A549 (cell line): ENCODE measurements around the gene SCN4B. TPM values are rescaled to one million over a fixed set of nuclear protein-coding genes. Genes with fewer than 3 reads are reported as not detected.

Experiments used
- ATAC-seq, 2 experiments: fragments of 200-7000 bp in 1 of 2; fragments of >200 bp in 1 of 2; cut with Nextera tagmentation in 1 of 2; cut with Tn5 transposase in 1 of 2; 3 replicates each; pipeline versions ENCODE4 v1.8.0 to v1.9.1; 2018 to 2020; ENCODE audit warnings: mild to moderate bottlenecking in 1 of 2, moderate library complexity in 1 of 2
- CTCF ChIA-PET: fragments of 300-600 bp; sonication (Branson Sonifier 250); formaldehyde crosslinking; extraction: SDS; loops from one replicate; lab custom pipeline; 2021; ENCODE audit warnings: antibody characterized with exemption, inconsistent platforms; lab: Yijun Ruan, JAX
- POLR2A ChIA-PET: fragments of 350-600 bp; formaldehyde crosslinking; extraction: SDS; loops from one replicate; lab custom pipeline; 2021; ENCODE audit warnings: antibody characterized with exemption, inconsistent platforms; lab: Yijun Ruan, JAX
- DNase-seq, 2 experiments: peaks; one replicate each; pipeline versions ENCODE4 v3.0.0 to v3.0.0-alpha.2; 2011 to 2016; ENCODE audit warnings: low read depth in 1 of 2, low spot score in 1 of 2
- FAIRE-seq: peaks from 2 replicates; lab custom pipeline; 2011; peaks lifted over from hg19 to GRCh38; lab: Jason Lieb, UNC
- H3K27ac ChIP-seq, 2 experiments: fragments of >200 bp; sonication (Bioruptor Twin); formaldehyde crosslinking; 3 replicates each; pipeline ENCODE4 v1.5.1; 2016 to 2017
- H3K4me1 ChIP-seq: fragments of >200 bp; sonication (Bioruptor Twin); formaldehyde crosslinking; 3 replicates; pipeline ENCODE4 v1.6.1; 2016
- H3K4me2 ChIP-seq: fragments of >200 bp; sonication (Bioruptor Twin); formaldehyde crosslinking; 3 replicates; pipeline ENCODE4 v1.6.1; 2016
- H3K4me3 ChIP-seq: fragments of >200 bp; sonication (Bioruptor Twin); formaldehyde crosslinking; 3 replicates; pipeline ENCODE4 v1.5.1; 2016
- H3K9me3 ChIP-seq: fragments of >200 bp; sonication (Bioruptor Twin); formaldehyde crosslinking; 3 replicates; pipeline ENCODE4 v1.6.1; 2016
- ATOH8 ChIP-seq: fragments of 250-450 bp; sonication (Bioruptor Pico); IDR thresholded peaks from 2 replicates; pipeline ENCODE4 v1.5.0; 2020; ENCODE audit warnings: low read depth, mild to moderate bottlenecking, moderate library complexity
- CHD2 ChIP-seq: fragments of 150-350 bp; IDR thresholded peaks from 2 replicates; pipeline ENCODE4 v1.6.1; 2014; ENCODE audit warnings: low read length; ENCODE audit not compliant: partially characterized antibody
- EHF ChIP-seq: fragments of 250-450 bp; sonication (Bioruptor Pico); IDR thresholded peaks from 2 replicates; pipeline ENCODE4 v1.5.0; 2020; ENCODE audit warnings: mild to moderate bottlenecking
- HOXB5 ChIP-seq: fragments of 250-450 bp; sonication (Bioruptor Pico); IDR thresholded peaks from 2 replicates; pipeline ENCODE4 v1.5.0; 2020; ENCODE audit warnings: mild to moderate bottlenecking, moderate library complexity
- KDM1A ChIP-seq: fragments of 200-600 bp; sonication (generic); IDR thresholded peaks from 2 replicates; pipeline ENCODE4 v1.6.1; 2016; ENCODE audit warnings: low read depth, mild to moderate bottlenecking
- MAZ ChIP-seq: fragments of 150-350 bp; IDR thresholded peaks from 2 replicates; pipeline ENCODE4 v1.6.1; 2014; ENCODE audit warnings: antibody characterized with exemption, low read depth, low read length, borderline replicate concordance
- NPAS2 ChIP-seq: fragments of 250-450 bp; sonication (Bioruptor Pico); IDR thresholded peaks from 2 replicates; pipeline ENCODE4 v1.8.0; 2022; ENCODE audit warnings: mild to moderate bottlenecking, moderate library complexity, borderline replicate concordance
- RCOR1 ChIP-seq: fragments of 150-350 bp; IDR thresholded peaks from 2 replicates; pipeline ENCODE4 v1.6.1; 2014; ENCODE audit warnings: antibody characterized with exemption, low read length, low read depth
- WGBS: methylation state at CpG from one replicate; pipeline ENCODE4 v1.1.6; 2017; ENCODE audit errors: missing lambda C conversion rate; 5-methylcytosine and 5-hydroxymethylcytosine counted together
- polyA plus RNA-seq, 4 experiments: library from polyadenylated mRNA; depleted of rRNA in 3 of 4; stranded (reverse); fragments of >200 nt; fragmentation: RNase III in 1 of 4; extraction: RNeasy Plus Mini Kit Qiagen cat#74134 plus additional on column Dnase treatment in 1 of 4; gene quantifications; 2 replicates in 3 of 4; 3 replicates in 1 of 4; pipeline ENCODE4 v1.2.3, GENCODE V29; 2011 to 2017
- TF ChIP-seq, protein P1 (sequence below): fragments of 250-450 bp; sonication (Bioruptor Pico); IDR thresholded peaks from 2 replicates; pipeline ENCODE4 v1.5.0; 2021; ENCODE audit warnings: mild to moderate bottlenecking, moderate library complexity, borderline replicate concordance
- TF ChIP-seq, protein P2 (sequence below): fragments of >200 bp; sonication (Bioruptor Twin); formaldehyde crosslinking; IDR thresholded peaks from 3 replicates; pipeline ENCODE4 v1.6.1; 2016
- TF ChIP-seq, protein P3 (sequence below): fragments of >200 bp; sonication (Bioruptor Twin); formaldehyde crosslinking; IDR thresholded peaks from 3 replicates; pipeline ENCODE4 v1.5.1; 2016

SCN4B gene
- polyA plus RNA-seq, 2 of the 4 experiments (the other 2 are of a cell fraction) = 0.12 TPM; not detected in 1

GRCh38 chr11:118161786-118162185 lies 9.2 kb upstream of the SCN4B start:
- CTCF ChIA-PET = interaction anchor here (1.3 kb wide), 1 partner anchor 9 kb away, joined by 7 read pairs; no protein-coding TSS in a partner anchor
- POLR2A ChIA-PET = no interaction called here

GRCh38 chr11:118157186-118157895 lies 4.7 kb upstream of the SCN4B start:
- DNase-seq = no peak
- Histone ChIP-seq H3K4me2 (no peak overlapping the region), H3K4me3 (no peak overlapping the region), H3K9me3 (no peaks in the 10 kb centered on the region), H3K4me1 (no peaks in the 10 kb centered on the region; the same call in 2 of the 3 replicates), H3K27ac (no peak overlapping the region)
- WGBS = 23% methylated on average over 5 of the region's 10 CpGs
- ChIA-PET POLR2A (no interaction called here), CTCF (interaction anchor here (2.7 to 7.1 kb wide), 3 partner anchors 13 to 41 kb away, joined by 6 to 76 read pairs (median 14); no protein-coding TSS in a partner anchor)
- FAIRE-seq = no peak
- no peak for ATAC-seq
- no peak for TF ChIP-seq CHD2

More at GRCh38 chr11:118161786-118162185, 9.2 kb upstream of the SCN4B start:
- no peaks in the 10 kb centered on the region for H3K9me3 ChIP-seq
- TF ChIP-seq MAZ (no peak), EHF (CRISPR knock-in tag) (no peak), KDM1A (no peak)
- TF ChIP-seq, protein P1, sequence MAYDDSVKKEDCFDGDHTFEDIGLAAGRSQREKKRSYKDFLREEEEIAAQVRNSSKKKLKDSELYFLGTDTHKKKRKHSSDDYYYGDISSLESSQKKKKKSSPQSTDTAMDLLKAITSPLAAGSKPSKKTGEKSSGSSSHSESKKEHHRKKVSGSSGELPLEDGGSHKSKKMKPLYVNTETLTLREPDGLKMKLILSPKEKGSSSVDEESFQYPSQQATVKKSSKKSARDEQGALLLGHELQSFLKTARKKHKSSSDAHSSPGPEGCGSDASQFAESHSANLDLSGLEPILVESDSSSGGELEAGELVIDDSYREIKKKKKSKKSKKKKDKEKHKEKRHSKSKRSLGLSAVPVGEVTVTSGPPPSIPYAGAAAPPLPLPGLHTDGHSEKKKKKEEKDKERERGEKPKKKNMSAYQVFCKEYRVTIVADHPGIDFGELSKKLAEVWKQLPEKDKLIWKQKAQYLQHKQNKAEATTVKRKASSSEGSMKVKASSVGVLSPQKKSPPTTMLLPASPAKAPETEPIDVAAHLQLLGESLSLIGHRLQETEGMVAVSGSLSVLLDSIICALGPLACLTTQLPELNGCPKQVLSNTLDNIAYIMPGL (CRISPR knock-in tag) = no peak
- TF ChIP-seq, all 56 proteins: peak for 0
- H3K4me1 ChIP-seq = no peaks in the 10 kb centered on the region
- H3K4me2 ChIP-seq = no peak overlapping the region
- no peak for DNase-seq
- FAIRE-seq = no peak
- no peak for ATAC-seq
- 29% methylated on average over 6 of the region's 6 CpGs for WGBS
- no peak overlapping the region for H3K4me3 ChIP-seq
- no peak overlapping the region for H3K27ac ChIP-seq

- DNase-seq (peak in 1 of 2 experiments; percentile 26), FAIRE-seq (no peak), ATAC-seq (peak in 1 of 2 experiments; percentile 28; a peak in 3 of 6 replicates)
- H3K4me1 ChIP-seq = no peaks in the 10 kb centered on the region; the same call in 2 of the 3 replicates
- H3K4me2 ChIP-seq = peak overlapping the region; percentile 36; the same call in 1 of the 3 replicates
- no peak overlapping the region for H3K27ac ChIP-seq
- WGBS = 31% methylated on average over 18 of the region's 21 CpGs
- no peak overlapping the region for H3K4me3 ChIP-seq
- ChIA-PET POLR2A (no interaction called here), CTCF (interaction anchor here (0.7 to 7.1 kb wide), 5 partner anchors 10 to 196 kb away, joined by 3 to 76 read pairs (median 6); no protein-coding TSS in a partner anchor)
- TF ChIP-seq HOXB5 (CRISPR knock-in tag) (no peak), ATOH8 (CRISPR knock-in tag) (no peak), RCOR1 (no peak), NPAS2 (CRISPR knock-in tag) (no peak), CHD2 (no peak)
- TF ChIP-seq, protein P2, sequence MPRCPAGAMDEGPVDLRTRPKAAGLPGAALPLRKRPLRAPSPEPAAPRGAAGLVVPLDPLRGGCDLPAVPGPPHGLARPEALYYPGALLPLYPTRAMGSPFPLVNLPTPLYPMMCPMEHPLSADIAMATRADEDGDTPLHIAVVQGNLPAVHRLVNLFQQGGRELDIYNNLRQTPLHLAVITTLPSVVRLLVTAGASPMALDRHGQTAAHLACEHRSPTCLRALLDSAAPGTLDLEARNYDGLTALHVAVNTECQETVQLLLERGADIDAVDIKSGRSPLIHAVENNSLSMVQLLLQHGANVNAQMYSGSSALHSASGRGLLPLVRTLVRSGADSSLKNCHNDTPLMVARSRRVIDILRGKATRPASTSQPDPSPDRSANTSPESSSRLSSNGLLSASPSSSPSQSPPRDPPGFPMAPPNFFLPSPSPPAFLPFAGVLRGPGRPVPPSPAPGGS = no peak
- TF ChIP-seq, protein P3, sequence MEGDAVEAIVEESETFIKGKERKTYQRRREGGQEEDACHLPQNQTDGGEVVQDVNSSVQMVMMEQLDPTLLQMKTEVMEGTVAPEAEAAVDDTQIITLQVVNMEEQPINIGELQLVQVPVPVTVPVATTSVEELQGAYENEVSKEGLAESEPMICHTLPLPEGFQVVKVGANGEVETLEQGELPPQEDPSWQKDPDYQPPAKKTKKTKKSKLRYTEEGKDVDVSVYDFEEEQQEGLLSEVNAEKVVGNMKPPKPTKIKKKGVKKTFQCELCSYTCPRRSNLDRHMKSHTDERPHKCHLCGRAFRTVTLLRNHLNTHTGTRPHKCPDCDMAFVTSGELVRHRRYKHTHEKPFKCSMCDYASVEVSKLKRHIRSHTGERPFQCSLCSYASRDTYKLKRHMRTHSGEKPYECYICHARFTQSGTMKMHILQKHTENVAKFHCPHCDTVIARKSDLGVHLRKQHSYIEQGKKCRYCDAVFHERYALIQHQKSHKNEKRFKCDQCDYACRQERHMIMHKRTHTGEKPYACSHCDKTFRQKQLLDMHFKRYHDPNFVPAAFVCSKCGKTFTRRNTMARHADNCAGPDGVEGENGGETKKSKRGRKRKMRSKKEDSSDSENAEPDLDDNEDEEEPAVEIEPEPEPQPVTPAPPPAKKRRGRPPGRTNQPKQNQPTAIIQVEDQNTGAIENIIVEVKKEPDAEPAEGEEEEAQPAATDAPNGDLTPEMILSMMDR = no peak
- H3K9me3 ChIP-seq = no peaks in the 10 kb centered on the region
These were observed 4.0 kb upstream of the SCN4B start for GRCh38 chr11:118156531-118157185.
